Stimulated activated CD4-positive, alpha-beta T cell treated with anti-CD3 and anti-CD28 coated beads, TNF-alpha, amount 100 ng/mL, for 1 hour (primary cell): ENCODE data around the gene DDIAS.
A peak's percentile ranks its signal among the peaks of the same experiment; 100 is the strongest.
"Not testable (repeated sequence)": the region's sequence is repeated elsewhere in the genome, so short reads cannot be mapped to it uniquely, and the experiment has no call there.

Experiments used
- DNase-seq, 3 donors: peaks; one replicate each; pipeline ENCODE4 v3.0.0-alpha.2; 2020; ENCODE audit warnings: low read depth in 3 of 3, low spot score in 1 of 3

The DDIAS gene

DNA sequence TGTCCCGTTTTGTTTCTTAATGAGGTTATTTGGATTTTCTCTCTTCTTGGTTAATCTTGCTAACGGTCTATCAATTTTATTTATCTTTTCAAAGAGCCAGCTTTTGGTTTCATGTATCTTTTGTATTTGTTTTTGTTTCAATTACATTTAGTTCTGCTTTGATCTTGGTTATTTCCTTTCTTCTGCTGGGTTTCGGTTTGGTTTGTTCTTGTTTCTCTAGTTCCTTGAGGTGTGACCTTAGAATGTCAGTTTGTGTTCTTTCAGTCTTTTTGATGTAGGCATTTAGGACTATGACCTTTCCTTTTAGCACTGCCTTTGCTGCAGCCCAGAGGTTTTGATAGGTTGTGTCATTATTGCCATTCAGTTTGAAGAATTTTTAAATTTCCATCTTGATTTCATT lies 18.7 kb downstream of the DDIAS start:
- DNase-seq: not testable (repeated sequence)

GRCh38 chr11:82922396-82923173 lies 21.0 kb downstream of the DDIAS start:
- DNase-seq: not testable (repeated sequence)

DNA sequence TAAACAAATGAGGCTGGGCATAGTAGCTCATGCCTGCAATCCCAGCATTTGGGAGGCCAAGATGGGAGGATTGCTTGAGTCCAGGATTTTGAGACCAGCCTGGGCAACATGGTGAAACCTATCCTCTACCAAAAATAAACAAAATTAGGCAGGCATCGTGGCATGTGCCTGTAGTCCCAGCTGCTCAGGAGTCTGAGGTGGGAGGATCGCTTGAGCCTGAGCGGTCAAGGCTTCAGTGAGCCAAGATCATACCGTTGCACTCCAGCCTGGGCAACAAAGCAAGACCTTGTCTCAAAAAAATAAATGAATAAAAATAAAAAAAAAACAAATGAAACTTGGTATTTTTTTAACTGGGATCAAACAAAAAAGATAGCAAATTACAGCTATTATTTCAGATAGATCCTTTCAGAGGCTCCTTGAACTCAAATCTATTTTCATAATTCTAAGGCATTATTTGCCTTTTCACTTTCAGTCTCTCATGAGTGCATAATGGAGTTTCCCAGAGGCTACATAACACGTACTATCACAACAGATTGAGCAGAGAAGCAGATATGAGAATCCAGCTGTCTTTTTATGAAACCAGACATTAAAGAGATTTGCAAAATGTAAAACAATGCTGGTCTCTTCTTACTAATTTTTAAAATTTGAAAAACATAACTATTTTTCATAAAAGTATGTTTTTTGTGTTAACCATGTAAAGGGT lies 23.1 kb downstream of the DDIAS start:
- DNase-seq: no peak

DNA sequence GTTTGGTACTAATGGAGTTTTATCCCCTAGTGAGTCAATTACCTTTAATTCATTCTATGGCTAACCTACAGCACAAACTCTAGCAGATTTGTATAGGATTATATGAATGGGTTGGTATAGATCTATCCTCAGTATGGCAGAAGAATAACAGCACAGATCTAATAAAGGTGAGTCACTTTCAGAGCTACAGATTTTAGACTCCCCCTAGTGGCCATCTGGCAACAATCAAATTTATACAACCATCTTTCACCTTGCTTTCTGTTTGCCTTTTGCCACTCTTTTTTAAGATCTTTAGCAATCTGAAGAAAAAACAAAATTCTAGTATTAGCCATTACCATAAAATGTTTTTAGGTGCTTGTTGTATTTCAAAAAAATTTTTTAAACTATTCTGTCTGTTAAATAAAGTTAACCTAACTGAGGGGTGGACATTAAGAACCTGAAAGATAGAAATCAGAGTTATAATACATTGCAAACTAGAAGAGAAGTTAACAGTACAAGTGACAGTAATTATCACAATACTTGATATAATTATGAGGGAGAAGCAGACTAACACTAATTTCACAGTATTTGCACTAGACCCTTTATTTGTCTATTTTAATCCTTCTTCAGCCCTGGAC lies 25.8 kb downstream of the DDIAS start:
- DNase-seq: no peak

GRCh38 chr11:82929121-82929520 lies 27.6 kb downstream of the DDIAS start:
- no peak for DNase-seq

DNA sequence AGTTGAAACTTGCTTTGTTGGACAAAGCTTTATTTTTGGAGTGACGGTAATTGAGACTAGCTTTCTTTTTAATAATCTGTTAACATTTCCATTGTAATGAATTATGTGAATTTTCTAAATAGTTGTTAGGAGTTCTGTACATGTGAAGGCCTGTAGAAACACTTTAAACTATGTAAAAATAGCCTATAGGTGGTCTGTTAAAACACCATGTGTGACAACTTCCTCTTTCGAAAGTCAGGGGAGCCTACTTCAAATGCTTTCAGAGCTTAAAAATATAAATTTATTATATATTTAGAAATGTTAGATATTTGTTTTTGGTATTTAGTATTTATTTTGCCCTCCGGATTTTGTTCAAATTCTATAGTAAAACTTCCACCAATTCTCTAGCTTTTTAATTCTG lies 28.7 kb downstream of the DDIAS start:
- no peak for DNase-seq

GRCh38 chr11:82930734-82931133 lies 29.2 kb downstream of the DDIAS start:
- no peak for DNase-seq

DNA sequence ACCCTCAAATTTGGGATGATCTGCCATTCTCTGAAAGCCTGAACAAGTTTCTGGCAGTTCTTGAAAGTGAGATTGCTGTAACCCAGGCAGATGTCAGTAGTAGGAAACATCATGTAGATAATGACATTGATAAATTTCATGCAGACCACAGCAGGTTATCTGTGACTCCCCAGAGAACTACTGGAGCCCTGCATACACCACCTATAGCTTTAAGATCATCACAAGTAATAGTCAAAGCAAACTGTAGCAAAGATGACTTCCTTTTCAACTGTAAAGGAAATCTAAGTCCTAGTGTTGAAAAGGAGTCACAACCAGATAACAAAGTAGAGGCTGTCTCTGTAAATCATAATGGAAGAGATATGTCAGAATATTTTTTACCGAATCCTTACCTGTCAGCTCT lies 31.0 kb downstream of the DDIAS start:
- no peak for DNase-seq

DNA sequence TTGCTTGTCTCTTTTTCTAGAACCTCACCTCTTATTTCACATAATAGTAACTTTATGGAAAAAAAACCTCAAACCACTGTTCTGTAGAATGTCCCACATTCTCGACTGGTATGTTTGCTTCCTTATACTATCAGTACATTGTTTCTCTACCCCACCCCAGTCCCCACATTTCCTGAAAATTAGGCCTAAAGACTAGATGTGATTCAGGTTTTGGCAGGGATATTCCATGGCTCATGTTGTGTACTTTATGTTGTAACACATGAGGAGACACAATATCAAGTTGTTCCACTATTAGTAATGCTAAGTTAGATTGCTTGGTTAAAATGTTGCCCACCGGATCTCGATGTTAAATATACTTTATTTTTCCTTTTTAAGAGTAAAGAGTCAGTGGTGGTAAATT lies 34.7 kb downstream of the DDIAS start:
- no peak for DNase-seq

GRCh38 chr11:82937554-82937953 lies 36.0 kb downstream of the DDIAS start:
- no peak for DNase-seq

DNA sequence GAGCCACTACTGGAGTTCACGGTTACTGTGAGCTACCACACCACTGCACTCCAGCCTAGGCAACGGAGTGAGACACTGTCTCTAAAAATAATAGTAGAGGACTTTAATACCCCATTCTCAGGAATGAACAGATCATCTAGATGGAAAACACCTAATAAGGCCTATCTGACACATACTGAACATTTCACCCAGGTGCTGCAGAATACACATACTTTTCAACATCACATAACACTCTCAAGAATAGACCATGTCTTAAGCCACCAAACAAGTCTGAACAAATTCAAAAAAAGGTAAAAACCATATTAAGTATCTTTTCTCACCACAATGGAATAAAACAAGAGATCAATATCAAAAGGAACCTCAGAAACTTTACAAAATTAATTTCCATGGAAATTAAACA lies 37.9 kb downstream of the DDIAS start:
- DNase-seq: no peak

- DNase-seq: no peak
Observed at GRCh38 chr11:82942376-82942775, 40.8 kb downstream of the DDIAS start.

DNA sequence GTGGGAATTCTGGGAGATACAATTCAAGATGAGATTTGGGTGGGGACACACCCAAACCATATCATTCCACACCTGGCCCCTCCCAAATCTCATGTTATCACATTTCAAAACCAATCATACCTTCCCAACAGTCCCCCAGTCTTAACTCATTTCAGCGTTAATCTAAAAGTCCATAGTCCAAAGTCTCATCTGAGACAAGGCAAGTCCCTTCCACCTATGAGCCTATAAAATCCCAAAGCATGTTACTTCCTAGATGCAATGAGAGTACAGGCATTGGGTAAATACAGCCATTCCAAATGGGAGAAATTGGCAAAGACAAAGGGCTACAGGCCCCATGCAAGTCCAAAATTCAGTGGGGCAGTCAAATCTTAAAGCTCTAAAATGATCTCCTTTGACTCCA lies 41.9 kb downstream of the DDIAS start:
- DNase-seq: not testable (repeated sequence)

- no peak for DNase-seq
Observed at GRCh38 chr11:82944198-82944597, 42.7 kb downstream of the DDIAS start.

GRCh38 chr11:82945041-82945440 lies 43.5 kb downstream of the DDIAS start:
- not testable (repeated sequence) for DNase-seq

GRCh38 chr11:82945682-82946081 lies 44.1 kb downstream of the DDIAS start:
- DNase-seq: no peak

DNA sequence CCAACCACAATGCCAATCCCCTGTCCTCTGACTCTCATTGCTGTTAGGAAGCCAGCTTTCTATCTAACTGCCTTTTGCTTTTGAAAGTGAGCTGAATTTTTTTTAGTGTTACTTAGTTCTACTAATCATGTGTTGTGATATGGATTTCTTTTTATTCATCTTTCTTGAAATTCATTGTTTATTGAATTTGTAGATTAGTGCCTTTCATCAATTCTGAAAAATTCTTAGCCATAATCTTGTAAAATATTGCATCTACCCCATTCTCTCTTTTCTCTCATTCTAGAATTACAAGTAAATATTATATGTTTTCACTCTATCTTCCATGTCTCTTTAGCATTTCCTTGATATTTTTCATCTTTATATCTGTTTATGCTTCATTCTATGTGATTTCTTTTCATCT lies 47.8 kb downstream of the DDIAS start:
- no peak for DNase-seq

GRCh38 chr11:82950502-82950901 lies 49.0 kb downstream of the DDIAS start:
- not testable (repeated sequence) for DNase-seq

GRCh38 chr11:82955736-82956453 lies 54.4 kb downstream of the DDIAS start:
- peak in 2 of 3 donors; percentile 48 to 58 for DNase-seq

GRCh38 chr11:82959987-82960778 lies 58.6 kb downstream of the DDIAS start:
- DNase-seq: no peak

DNA sequence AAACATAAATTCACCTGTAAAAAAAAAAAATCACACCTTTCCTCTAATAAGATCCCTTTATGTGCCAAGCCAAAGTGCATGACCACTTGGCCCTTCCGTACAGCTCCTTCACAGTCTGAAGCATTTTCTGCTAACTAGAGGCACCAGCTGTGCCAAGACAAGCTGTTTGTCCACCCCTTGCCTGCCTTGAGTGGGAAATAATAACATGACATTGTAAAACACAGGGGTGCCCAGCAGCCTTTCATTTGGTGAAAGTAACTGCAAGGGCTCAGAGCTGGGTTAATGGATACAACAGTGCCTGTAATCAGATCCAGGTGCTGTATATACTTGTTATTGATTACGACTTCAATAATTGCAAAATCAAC lies 59.2 kb downstream of the DDIAS start:
- no peak for DNase-seq
